IMR-90 (cell line): ENCODE data around the gene PTBP2. TPM values are rescaled to one million over a fixed set of nuclear protein-coding genes. Genes with fewer than 3 reads are reported as not detected.

Experiments
- ATAC-seq: fragments of 200-7000 bp; cut with Tn5 transposase; 2 replicates; pipeline ENCODE4 v1.9.1; 2020; ENCODE audit warnings: low read depth, mild to moderate bottlenecking, moderate library complexity
- BruUV-seq: library from RNA; stranded (reverse); fragments of 400-500 nt; replicated peaks from 2 replicates; lab custom pipeline; 2021; lab: Mats Ljungman, UMichigan
- CTCF ChIA-PET: fragments of 300-600 bp; formaldehyde crosslinking; extraction: SDS; loops from one replicate; lab custom pipeline; 2021; ENCODE audit warnings: antibody characterized with exemption; lab: Yijun Ruan, JAX
- POLR2A ChIA-PET: fragments of 300-600 bp; sonication (Branson Sonifier 250); formaldehyde crosslinking; loops from one replicate; lab custom pipeline; 2022; ENCODE audit warnings: antibody characterized with exemption; ENCODE audit not compliant: unreplicated experiment; lab: Charles Lee
- DNase-seq: peaks from one replicate; pipeline ENCODE4 v3.0.0; 2013
- H2AFZ ChIP-seq: replicated peaks from 2 replicates; pipeline ENCODE3; 2013; ENCODE audit warnings: low read length, mild to moderate bottlenecking; ENCODE audit not compliant: poor library complexity
- H2AK5ac ChIP-seq: 2 replicates; pipeline ENCODE4 v1.6.1; 2013; ENCODE audit warnings: low read depth, low read length, inconsistent platforms
- H2AK9ac ChIP-seq: replicated peaks from 2 replicates; pipeline ENCODE3; 2013; ENCODE audit warnings: mild to moderate bottlenecking, low read depth, low read length, moderate library complexity; ENCODE audit not compliant: poor library complexity
- H2BK120ac ChIP-seq: 2 replicates; pipeline ENCODE4 v1.6.1; 2013; ENCODE audit warnings: low read depth, low read length, inconsistent platforms
- H2BK15ac ChIP-seq: 3 replicates; pipeline ENCODE4 v1.6.1; 2013; ENCODE audit warnings: low read depth, low read length, inconsistent platforms
- H2BK20ac ChIP-seq: 2 replicates; pipeline ENCODE4 v1.6.1; 2013; ENCODE audit warnings: low read depth, mild to moderate bottlenecking, inconsistent platforms, low read length, moderate library complexity
- H2BK5ac ChIP-seq: 2 replicates; pipeline ENCODE4 v1.6.1; 2013; ENCODE audit warnings: mild to moderate bottlenecking, low read depth, low read length, inconsistent platforms; ENCODE audit not compliant: poor library complexity, severe bottlenecking
- H3K14ac ChIP-seq: replicated peaks from 2 replicates; pipeline ENCODE4 v1.6.1; 2013; ENCODE audit warnings: low read depth, low read length, inconsistent platforms
- H3K18ac ChIP-seq: 2 replicates; pipeline ENCODE4 v1.6.1; 2013; ENCODE audit warnings: low read depth, low read length, control low read depth
- H3K23ac ChIP-seq: 2 replicates; pipeline ENCODE4 v1.6.1; 2013; ENCODE audit warnings: low read depth, low read length, inconsistent platforms
- H3K27ac ChIP-seq: 2 replicates; pipeline ENCODE4 v1.5.1; 2013; ENCODE audit warnings: mild to moderate bottlenecking, control low read depth, low read length; ENCODE audit not compliant: insufficient read depth
- H3K27me3 ChIP-seq: 2 replicates; pipeline ENCODE4 v1.6.1; 2013; ENCODE audit warnings: low read length; ENCODE audit not compliant: control insufficient read depth, insufficient read depth
- H3K36me3 ChIP-seq: 2 replicates; pipeline ENCODE4 v1.6.1; 2013; ENCODE audit warnings: low read length, mixed read lengths; ENCODE audit not compliant: control insufficient read depth, insufficient read depth
- H3K4ac ChIP-seq: 2 replicates; pipeline ENCODE4 v1.6.1; 2013; ENCODE audit warnings: low read depth, low read length, inconsistent platforms
- H3K4me1 ChIP-seq: 2 replicates; pipeline ENCODE4 v1.6.1; 2013; ENCODE audit warnings: low read length, mixed read lengths; ENCODE audit not compliant: control insufficient read depth, insufficient read depth
- H3K4me2 ChIP-seq: 2 replicates; pipeline ENCODE4 v1.6.1; 2013; ENCODE audit warnings: low read depth, mild to moderate bottlenecking, control low read depth, low read length, moderate library complexity
- H3K4me3 ChIP-seq: 2 replicates; pipeline ENCODE4 v1.5.1; 2013; ENCODE audit warnings: low read depth, mild to moderate bottlenecking, control low read depth, low read length, moderate library complexity; ENCODE audit not compliant: insufficient read depth
- H3K56ac ChIP-seq: 2 replicates; pipeline ENCODE4 v1.6.1; 2013; ENCODE audit warnings: low read length, inconsistent platforms; ENCODE audit not compliant: insufficient read depth; ENCODE audit errors: extremely low read depth
- H3K79me1 ChIP-seq, 2 experiments: 2 replicates each; pipeline ENCODE4 v1.6.1; 2013; ENCODE audit warnings: low read length in 2 of 2, inconsistent platforms in 1 of 2, low read depth in 1 of 2
- H3K9ac ChIP-seq: 2 replicates; pipeline ENCODE4 v1.6.1; 2013; ENCODE audit warnings: low read depth, low read length, control low read depth
- H3K9me1 ChIP-seq: 2 replicates; pipeline ENCODE4 v1.6.1; 2013; ENCODE audit warnings: low read length, inconsistent platforms; ENCODE audit not compliant: insufficient read depth
- H3K9me3 ChIP-seq: 2 replicates; pipeline ENCODE4 v1.6.1; 2013; ENCODE audit warnings: low read length; ENCODE audit not compliant: control insufficient read depth, insufficient read depth
- H4K20me1 ChIP-seq: 2 replicates; pipeline ENCODE4 v1.6.1; 2013; ENCODE audit warnings: low read length, inconsistent platforms; ENCODE audit not compliant: insufficient read depth
- H4K5ac ChIP-seq: 2 replicates; pipeline ENCODE4 v1.6.1; 2013; ENCODE audit warnings: mild to moderate bottlenecking, low read depth, low read length, control low read depth
- H4K8ac ChIP-seq, 2 experiments: 2 replicates each; pipeline ENCODE4 v1.6.1; 2013; ENCODE audit warnings: low read depth in 2 of 2, low read length in 2 of 2, control low read depth in 1 of 2, inconsistent platforms in 1 of 2
- H4K91ac ChIP-seq: 2 replicates; pipeline ENCODE4 v1.6.1; 2013; ENCODE audit warnings: low read depth, low read length, inconsistent platforms; ENCODE audit not compliant: insufficient read depth
- BHLHE40 ChIP-seq: fragments of 150-350 bp; IDR thresholded peaks from 2 replicates; pipeline ENCODE4 v1.6.1; 2016; ENCODE audit warnings: mild to moderate bottlenecking, low read depth, low read length
- CEBPB ChIP-seq: IDR thresholded peaks from 2 replicates; pipeline ENCODE4 v1.6.1; 2012; ENCODE audit warnings: low read depth, low read length, improper control_type of control experiment
- CHD1 ChIP-seq: IDR thresholded peaks from 2 replicates; pipeline ENCODE4 v1.6.1; 2012; ENCODE audit warnings: low read depth, low read length, improper control_type of control experiment
- FOS ChIP-seq: fragments of 150-350 bp; IDR thresholded peaks from 2 replicates; pipeline ENCODE4 v1.6.1; 2016; ENCODE audit warnings: low read depth, low read length
- MAFK ChIP-seq: IDR thresholded peaks from 2 replicates; pipeline ENCODE4 v1.6.1; 2012; ENCODE audit warnings: low read depth, low read length, improper control_type of control experiment
- MAZ ChIP-seq: IDR thresholded peaks from 2 replicates; pipeline ENCODE4 v1.6.1; 2012; ENCODE audit warnings: low read depth, mild to moderate bottlenecking, low read length, improper control_type of control experiment, moderate library complexity, borderline replicate concordance
- MXI1 ChIP-seq: IDR thresholded peaks from 2 replicates; pipeline ENCODE4 v1.6.1; 2012; ENCODE audit warnings: low read depth, mild to moderate bottlenecking, low read length, moderate library complexity, borderline replicate concordance
- NFE2L2 ChIP-seq: fragments of 150-350 bp; IDR thresholded peaks from 2 replicates; pipeline ENCODE4 v1.6.1; 2016; ENCODE audit warnings: low read depth, mild to moderate bottlenecking, low read length
- POLR2A ChIP-seq: IDR thresholded peaks from 2 replicates; pipeline ENCODE4 v1.6.1; 2012; ENCODE audit warnings: mild to moderate bottlenecking, low read depth, low read length
- RAD21 ChIP-seq: IDR thresholded peaks from 2 replicates; pipeline ENCODE4 v1.6.1; 2012; ENCODE audit warnings: low read length, improper control_type of control experiment
- RCOR1 ChIP-seq: IDR thresholded peaks from 2 replicates; pipeline ENCODE4 v1.6.1; 2012; ENCODE audit warnings: mild to moderate bottlenecking, low read length, improper control_type of control experiment; ENCODE audit not compliant: insufficient replicate concordance
- RFX5 ChIP-seq: IDR thresholded peaks from 2 replicates; pipeline ENCODE4 v1.8.0; 2012; ENCODE audit warnings: low read depth, mild to moderate bottlenecking, low read length, moderate library complexity
- SMC3 ChIP-seq: fragments of 150-350 bp; IDR thresholded peaks from 2 replicates; pipeline ENCODE4 v1.6.1; 2016; ENCODE audit warnings: low read depth, mild to moderate bottlenecking, antibody characterized with exemption, low read length, moderate library complexity
- WGBS, 2 experiments: methylation state at CpG; one replicate each; pipeline versions ENCODE4 v1.1.5 to v1.1.7; 2013; ENCODE audit warnings: missing lambda C conversion rate in 2 of 2; ENCODE audit not compliant: insufficient read length in 1 of 2; ENCODE audit errors: extremely low coverage in 2 of 2; 5-methylcytosine and 5-hydroxymethylcytosine counted together
- dilution Hi-C: fragments of 300-500 bp; cut with HindIII; formaldehyde crosslinking; loops from one replicate; pipeline ENCODE4 v1.14.3; 2018; ENCODE audit warnings: low sequenced_read_pairs; ENCODE audit not compliant: unreplicated experiment
- in situ Hi-C: fragments of 300-500 bp; cut with MboI; formaldehyde crosslinking; loops from 3 replicates; pipeline ENCODE4 v1.14.3; 2019; ENCODE audit warnings: low sequenced_read_pairs, inconsistent platforms, mixed read lengths
- intact Hi-C: fragments of 100-400 bp; cut with micrococcal nuclease; formaldehyde crosslinking; loops from 2 replicates; pipeline ENCODE4 v1.10.0; 2022
- polyA plus RNA-seq, 3 experiments: library from polyadenylated mRNA; depleted of rRNA; stranded (reverse); fragments of >200 nt; gene quantifications; 2 replicates each; pipeline ENCODE4 v1.2.3, GENCODE V29; 2012; ENCODE audit warnings: low replicate concordance in 1 of 3
- total RNA-seq: library from RNA; depleted of rRNA; stranded (reverse); fragments of >200 nt; gene quantifications from 2 replicates; pipeline ENCODE4 v1.2.3, GENCODE V29; 2012
- TF ChIP-seq, protein P1 (sequence below): fragments of 150-350 bp; IDR thresholded peaks from 2 replicates; pipeline ENCODE4 v1.6.1; 2016; ENCODE audit warnings: low read depth, mild to moderate bottlenecking, low read length, moderate library complexity, borderline replicate concordance
- TF ChIP-seq, protein P2 (sequence below): conservative IDR thresholded peaks from 2 replicates; pipeline ENCODE4 v1.5.1; 2012; ENCODE audit warnings: mild to moderate bottlenecking, low read depth, low read length, improper control_type of control experiment
- TF ChIP-seq, protein P3 (sequence below): fragments of 150-350 bp; IDR thresholded peaks from 2 replicates; pipeline ENCODE4 v1.6.1; 2017; ENCODE audit warnings: mild to moderate bottlenecking, antibody characterized with exemption, low read length, low read depth

The PTBP2 gene
- total and polyA plus RNA-seq, 2 of the 4 experiments (the other 2 are of a cell fraction) = 9.7 to 37.8 TPM

DNA sequence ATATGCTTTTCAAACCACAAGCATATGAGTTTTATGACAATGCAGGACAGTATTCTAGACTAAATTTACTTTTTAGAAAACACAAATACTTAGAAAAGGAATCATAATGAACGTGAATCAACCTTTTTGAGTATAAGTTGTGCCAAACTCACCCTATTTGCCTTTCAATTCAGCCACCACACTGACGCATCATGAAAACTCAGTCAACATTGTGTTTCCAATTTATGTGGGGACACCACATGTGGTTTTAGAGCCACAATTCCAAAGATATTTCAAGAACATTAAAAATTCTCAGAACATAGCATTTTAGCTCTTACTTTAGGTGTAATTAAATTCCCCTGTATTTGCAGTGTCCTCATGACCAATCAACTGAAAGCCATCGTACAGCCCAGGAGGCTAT is 118.8 kb downstream of the PTBP2 start:
- H2AFZ ChIP-seq = no peak overlapping the region
- no peak overlapping the region for H2AK5ac ChIP-seq
- ATAC-seq = no peak
- H4K8ac ChIP-seq = no peak overlapping the region
- dilution Hi-C loops = no loop called here
- H3K4ac ChIP-seq = no peak overlapping the region
- no peak for DNase-seq
- H3K4me1 ChIP-seq = peaks cover 2% of the 10 kb centered on the region; the same call in 1 of the 2 replicates
- ChIA-PET CTCF (no interaction called here), POLR2A (no interaction called here)
- H3K27ac ChIP-seq = no peak overlapping the region
- H2AK9ac ChIP-seq = no peak overlapping the region
- no peak overlapping the region for H3K4me3 ChIP-seq
- no peaks in the 10 kb centered on the region for H3K9me3 ChIP-seq
- H3K4me2 ChIP-seq = no peak overlapping the region
- no peak overlapping the region for H2BK15ac ChIP-seq
- BruUV-seq = no TSS peak
- no peak overlapping the region for H2BK5ac ChIP-seq
- no peaks in the 10 kb centered on the region for H3K27me3 ChIP-seq
- no peak overlapping the region for H2BK20ac ChIP-seq
- H3K18ac ChIP-seq = no peak overlapping the region
- H3K79me1 ChIP-seq = no peaks in the 10 kb centered on the region
- H3K23ac ChIP-seq = no peak overlapping the region
- H4K20me1 ChIP-seq = no peaks in the 10 kb centered on the region
- no peak overlapping the region for H2BK120ac ChIP-seq
- in situ Hi-C loops = no loop called here
- no peaks in the 10 kb centered on the region for H3K9me1 ChIP-seq
- no peak overlapping the region for H3K14ac ChIP-seq
- TF ChIP-seq RFX5 = no peak
- no peak for TF ChIP-seq POLR2A
- TF ChIP-seq MXI1 = no peak
- no peak for TF ChIP-seq BHLHE40
- no peak for TF ChIP-seq MAFK
- TF ChIP-seq, protein P1, sequence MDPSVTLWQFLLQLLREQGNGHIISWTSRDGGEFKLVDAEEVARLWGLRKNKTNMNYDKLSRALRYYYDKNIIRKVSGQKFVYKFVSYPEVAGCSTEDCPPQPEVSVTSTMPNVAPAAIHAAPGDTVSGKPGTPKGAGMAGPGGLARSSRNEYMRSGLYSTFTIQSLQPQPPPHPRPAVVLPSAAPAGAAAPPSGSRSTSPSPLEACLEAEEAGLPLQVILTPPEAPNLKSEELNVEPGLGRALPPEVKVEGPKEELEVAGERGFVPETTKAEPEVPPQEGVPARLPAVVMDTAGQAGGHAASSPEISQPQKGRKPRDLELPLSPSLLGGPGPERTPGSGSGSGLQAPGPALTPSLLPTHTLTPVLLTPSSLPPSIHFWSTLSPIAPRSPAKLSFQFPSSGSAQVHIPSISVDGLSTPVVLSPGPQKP = no peak
- TF ChIP-seq RCOR1 = no peak
- TF ChIP-seq FOS = no peak
- TF ChIP-seq NFE2L2 = no peak
- TF ChIP-seq CEBPB = no peak
- no peak for TF ChIP-seq RAD21
- TF ChIP-seq MAZ = no peak
- TF ChIP-seq CHD1 = no peak
- TF ChIP-seq SMC3 = no peak
- TF ChIP-seq, protein P2, sequence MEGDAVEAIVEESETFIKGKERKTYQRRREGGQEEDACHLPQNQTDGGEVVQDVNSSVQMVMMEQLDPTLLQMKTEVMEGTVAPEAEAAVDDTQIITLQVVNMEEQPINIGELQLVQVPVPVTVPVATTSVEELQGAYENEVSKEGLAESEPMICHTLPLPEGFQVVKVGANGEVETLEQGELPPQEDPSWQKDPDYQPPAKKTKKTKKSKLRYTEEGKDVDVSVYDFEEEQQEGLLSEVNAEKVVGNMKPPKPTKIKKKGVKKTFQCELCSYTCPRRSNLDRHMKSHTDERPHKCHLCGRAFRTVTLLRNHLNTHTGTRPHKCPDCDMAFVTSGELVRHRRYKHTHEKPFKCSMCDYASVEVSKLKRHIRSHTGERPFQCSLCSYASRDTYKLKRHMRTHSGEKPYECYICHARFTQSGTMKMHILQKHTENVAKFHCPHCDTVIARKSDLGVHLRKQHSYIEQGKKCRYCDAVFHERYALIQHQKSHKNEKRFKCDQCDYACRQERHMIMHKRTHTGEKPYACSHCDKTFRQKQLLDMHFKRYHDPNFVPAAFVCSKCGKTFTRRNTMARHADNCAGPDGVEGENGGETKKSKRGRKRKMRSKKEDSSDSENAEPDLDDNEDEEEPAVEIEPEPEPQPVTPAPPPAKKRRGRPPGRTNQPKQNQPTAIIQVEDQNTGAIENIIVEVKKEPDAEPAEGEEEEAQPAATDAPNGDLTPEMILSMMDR = no peak
- TF ChIP-seq, protein P3, sequence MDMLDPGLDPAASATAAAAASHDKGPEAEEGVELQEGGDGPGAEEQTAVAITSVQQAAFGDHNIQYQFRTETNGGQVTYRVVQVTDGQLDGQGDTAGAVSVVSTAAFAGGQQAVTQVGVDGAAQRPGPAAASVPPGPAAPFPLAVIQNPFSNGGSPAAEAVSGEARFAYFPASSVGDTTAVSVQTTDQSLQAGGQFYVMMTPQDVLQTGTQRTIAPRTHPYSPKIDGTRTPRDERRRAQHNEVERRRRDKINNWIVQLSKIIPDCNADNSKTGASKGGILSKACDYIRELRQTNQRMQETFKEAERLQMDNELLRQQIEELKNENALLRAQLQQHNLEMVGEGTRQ = no peak
- H4K5ac ChIP-seq = no peak overlapping the region
- H3K56ac ChIP-seq = no peak overlapping the region
- no peak overlapping the region for H3K9ac ChIP-seq
- no peaks in the 10 kb centered on the region for H3K36me3 ChIP-seq
- H4K91ac ChIP-seq = no peak overlapping the region
- intact Hi-C loops = loop anchor here (5.0 kb wide), 1 partner anchor 603 kb away; no protein-coding TSS in a partner anchor
- WGBS, 2 experiments = no CpG with 5 or more reads among the region's 3 CpGs
